Esophagus muscularis mucosa (tissue), 4 donors: Measurements from ENCODE around the gene CCDC146.
"Not testable (repeated sequence)": the region's sequence is repeated elsewhere in the genome, so short reads cannot be mapped to it uniquely, and the experiment has no call there.

ENCODE experiments used
- EP300 ChIP-seq: sonication (generic); formaldehyde crosslinking; IDR thresholded peaks from one replicate; pipeline ENCODE4 v1.6.1; 2017; ENCODE audit warnings: antibody characterized with exemption
- POLR2A ChIP-seq: fragments of 450-650 bp; IDR thresholded peaks from one replicate; pipeline ENCODE4 v1.6.1; 2017; ENCODE audit warnings: antibody characterized with exemption, moderate library complexity, mild to moderate bottlenecking, low read depth
- TF ChIP-seq, protein P1 (sequence below), 3 experiments: fragments of 200-600 bp in 2 of 3; fragments of 450-650 bp in 1 of 3; sonication (generic) in 2 of 3; IDR thresholded peaks; one replicate each; pipeline ENCODE4 v1.5.1; 2017 to 2019; ENCODE audit warnings: antibody characterized with exemption in 3 of 3, mild to moderate bottlenecking in 2 of 3, moderate library complexity in 1 of 3

- TF ChIP-seq, protein P1, sequence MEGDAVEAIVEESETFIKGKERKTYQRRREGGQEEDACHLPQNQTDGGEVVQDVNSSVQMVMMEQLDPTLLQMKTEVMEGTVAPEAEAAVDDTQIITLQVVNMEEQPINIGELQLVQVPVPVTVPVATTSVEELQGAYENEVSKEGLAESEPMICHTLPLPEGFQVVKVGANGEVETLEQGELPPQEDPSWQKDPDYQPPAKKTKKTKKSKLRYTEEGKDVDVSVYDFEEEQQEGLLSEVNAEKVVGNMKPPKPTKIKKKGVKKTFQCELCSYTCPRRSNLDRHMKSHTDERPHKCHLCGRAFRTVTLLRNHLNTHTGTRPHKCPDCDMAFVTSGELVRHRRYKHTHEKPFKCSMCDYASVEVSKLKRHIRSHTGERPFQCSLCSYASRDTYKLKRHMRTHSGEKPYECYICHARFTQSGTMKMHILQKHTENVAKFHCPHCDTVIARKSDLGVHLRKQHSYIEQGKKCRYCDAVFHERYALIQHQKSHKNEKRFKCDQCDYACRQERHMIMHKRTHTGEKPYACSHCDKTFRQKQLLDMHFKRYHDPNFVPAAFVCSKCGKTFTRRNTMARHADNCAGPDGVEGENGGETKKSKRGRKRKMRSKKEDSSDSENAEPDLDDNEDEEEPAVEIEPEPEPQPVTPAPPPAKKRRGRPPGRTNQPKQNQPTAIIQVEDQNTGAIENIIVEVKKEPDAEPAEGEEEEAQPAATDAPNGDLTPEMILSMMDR (IDR thresholded peaks at IDR 0.05), result not testable (repeated sequence)
- TF ChIP-seq POLR2A, EP300: not testable (repeated sequence)
Measured at GRCh38 chr7:77140291-77140690, 17.9 kb downstream of the CCDC146 start.
